HCT116 (cell line): ENCODE data around the gene RAB8B.

Source experiments
- CEBPB ChIP-seq: IDR thresholded peaks from 2 replicates; pipeline ENCODE4 v1.6.1; 2012; ENCODE audit warnings: low read depth
- POLR2A ChIP-seq: IDR thresholded peaks from 2 replicates; pipeline ENCODE4 v1.7.0; 2011; ENCODE audit warnings: borderline replicate concordance; ENCODE audit not compliant: insufficient read depth, insufficient read length; ENCODE audit errors: extremely low read depth
- POLR2AphosphoS5 ChIP-seq: IDR thresholded peaks from 2 replicates; pipeline ENCODE4 v1.6.1; 2011; ENCODE audit warnings: mild to moderate bottlenecking, low read depth, low read length, moderate library complexity
- SIN3A ChIP-seq: IDR thresholded peaks from 2 replicates; pipeline ENCODE4 v1.6.1; 2012; ENCODE audit warnings: low read depth
- YY1 ChIP-seq: IDR thresholded peaks from 2 replicates; pipeline ENCODE4 v1.6.1; 2011; ENCODE audit warnings: low read length, low read depth, moderate library complexity, mild to moderate bottlenecking; ENCODE audit not compliant: insufficient replicate concordance; ENCODE audit errors: extremely low read depth
- ZNF274 ChIP-seq: fragments of 200-500 bp; sonication (Bioruptor generic); IDR thresholded peaks from 2 replicates; pipeline ENCODE4 v1.6.1; 2014; ENCODE audit warnings: mild to moderate bottlenecking, low read depth, low read length, inconsistent platforms
- TF ChIP-seq, protein P1 (sequence below), 3 experiments: fragments of 200-600 bp in 1 of 3; sonication (generic) in 1 of 3; IDR thresholded peaks in 2 of 3; conservative IDR thresholded peaks in 1 of 3; 2 replicates each; pipeline ENCODE4 v1.5.1; 2012 to 2017; ENCODE audit warnings: low read depth in 2 of 3, low read length in 2 of 3, antibody characterized with exemption in 1 of 3, borderline replicate concordance in 1 of 3, control low read depth in 1 of 3, mild to moderate bottlenecking in 1 of 3, mixed read lengths in 1 of 3, mixed run types in 1 of 3, moderate library complexity in 1 of 3; ENCODE audit not compliant: insufficient read depth in 1 of 3
- TF ChIP-seq, protein P2 (sequence below): IDR thresholded peaks from 2 replicates; pipeline ENCODE4 v1.6.1; 2012

DNA sequence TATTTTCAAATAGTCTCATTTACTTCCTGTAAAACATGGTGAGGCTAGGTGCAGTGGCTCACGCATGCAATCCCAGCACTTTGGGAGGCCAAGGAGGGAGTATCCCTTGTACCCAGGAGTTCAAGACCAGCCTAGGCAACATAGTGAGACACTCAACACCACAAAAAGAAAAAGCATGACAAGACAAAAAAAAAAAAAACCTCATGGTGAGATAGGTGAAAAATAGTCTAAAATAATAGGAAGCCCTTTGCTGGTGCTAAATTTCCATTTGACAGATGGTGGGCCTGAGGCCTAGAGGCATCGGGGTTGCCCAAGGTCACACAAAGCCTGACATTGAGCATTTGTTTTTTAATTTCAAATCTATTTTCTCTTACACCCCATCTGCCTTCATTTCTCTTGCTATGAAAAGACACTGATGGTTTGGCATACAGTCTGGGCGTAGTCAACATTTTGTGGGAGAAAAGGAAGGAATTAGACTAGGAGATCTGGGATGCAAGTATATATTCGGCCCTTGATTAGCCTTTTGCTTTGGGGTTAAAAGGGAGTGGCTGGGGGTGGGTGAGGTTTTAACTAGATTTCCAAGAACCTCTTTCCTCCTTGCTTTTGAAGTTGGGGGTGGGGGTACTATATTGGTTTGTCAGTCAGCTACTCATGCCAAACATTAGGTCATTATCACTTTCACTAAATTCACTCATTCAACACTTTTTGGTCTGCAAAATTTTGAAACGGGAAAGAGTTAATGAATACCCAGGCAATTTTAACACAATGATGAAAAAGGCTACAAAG lies 11.3 kb downstream of the RAB8B start:
- no peak for TF ChIP-seq POLR2AphosphoS5
- TF ChIP-seq, protein P1, sequence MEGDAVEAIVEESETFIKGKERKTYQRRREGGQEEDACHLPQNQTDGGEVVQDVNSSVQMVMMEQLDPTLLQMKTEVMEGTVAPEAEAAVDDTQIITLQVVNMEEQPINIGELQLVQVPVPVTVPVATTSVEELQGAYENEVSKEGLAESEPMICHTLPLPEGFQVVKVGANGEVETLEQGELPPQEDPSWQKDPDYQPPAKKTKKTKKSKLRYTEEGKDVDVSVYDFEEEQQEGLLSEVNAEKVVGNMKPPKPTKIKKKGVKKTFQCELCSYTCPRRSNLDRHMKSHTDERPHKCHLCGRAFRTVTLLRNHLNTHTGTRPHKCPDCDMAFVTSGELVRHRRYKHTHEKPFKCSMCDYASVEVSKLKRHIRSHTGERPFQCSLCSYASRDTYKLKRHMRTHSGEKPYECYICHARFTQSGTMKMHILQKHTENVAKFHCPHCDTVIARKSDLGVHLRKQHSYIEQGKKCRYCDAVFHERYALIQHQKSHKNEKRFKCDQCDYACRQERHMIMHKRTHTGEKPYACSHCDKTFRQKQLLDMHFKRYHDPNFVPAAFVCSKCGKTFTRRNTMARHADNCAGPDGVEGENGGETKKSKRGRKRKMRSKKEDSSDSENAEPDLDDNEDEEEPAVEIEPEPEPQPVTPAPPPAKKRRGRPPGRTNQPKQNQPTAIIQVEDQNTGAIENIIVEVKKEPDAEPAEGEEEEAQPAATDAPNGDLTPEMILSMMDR (IDR thresholded peaks at IDR 0.05 in 2 of 3, conservative IDR thresholded peaks at IDR 0.05 in 1 of 3; ENCODE audit: borderline replicate concordance in 1 of 3, insufficient read depth in 1 of 3, low read depth in 2 of 3, low read length in 2 of 3) = no peak
- no peak for TF ChIP-seq SIN3A
- no peak for TF ChIP-seq POLR2A
- TF ChIP-seq ZNF274 = no peak
- TF ChIP-seq, protein P2, sequence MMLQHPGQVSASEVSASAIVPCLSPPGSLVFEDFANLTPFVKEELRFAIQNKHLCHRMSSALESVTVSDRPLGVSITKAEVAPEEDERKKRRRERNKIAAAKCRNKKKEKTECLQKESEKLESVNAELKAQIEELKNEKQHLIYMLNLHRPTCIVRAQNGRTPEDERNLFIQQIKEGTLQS = no peak
- no peak for TF ChIP-seq YY1
- no peak for TF ChIP-seq CEBPB
